IMR-90 (cell line): ENCODE data around the gene HYPK. TPM values are rescaled to one million over a fixed set of nuclear protein-coding genes. Genes with fewer than 3 reads are reported as not detected.

Source experiments
- ATAC-seq: fragments of 200-7000 bp; cut with Tn5 transposase; 2 replicates; pipeline ENCODE4 v1.9.1; 2020; ENCODE audit warnings: low read depth, mild to moderate bottlenecking, moderate library complexity
- BruUV-seq: library from RNA; stranded (reverse); fragments of 400-500 nt; replicated peaks from 2 replicates; lab custom pipeline; 2021; lab: Mats Ljungman, UMichigan
- CTCF ChIA-PET: fragments of 300-600 bp; formaldehyde crosslinking; extraction: SDS; loops from one replicate; lab custom pipeline; 2021; ENCODE audit warnings: antibody characterized with exemption; lab: Yijun Ruan, JAX
- POLR2A ChIA-PET: fragments of 300-600 bp; sonication (Branson Sonifier 250); formaldehyde crosslinking; loops from one replicate; lab custom pipeline; 2022; ENCODE audit warnings: antibody characterized with exemption; ENCODE audit not compliant: unreplicated experiment; lab: Charles Lee
- DNase-seq: peaks from one replicate; pipeline ENCODE4 v3.0.0; 2013
- H2AFZ ChIP-seq: replicated peaks from 2 replicates; pipeline ENCODE3; 2013; ENCODE audit warnings: low read length, mild to moderate bottlenecking; ENCODE audit not compliant: poor library complexity
- H2AK5ac ChIP-seq: 2 replicates; pipeline ENCODE4 v1.6.1; 2013; ENCODE audit warnings: low read depth, low read length, inconsistent platforms
- H2AK9ac ChIP-seq: replicated peaks from 2 replicates; pipeline ENCODE3; 2013; ENCODE audit warnings: mild to moderate bottlenecking, low read depth, low read length, moderate library complexity; ENCODE audit not compliant: poor library complexity
- H2BK120ac ChIP-seq: 2 replicates; pipeline ENCODE4 v1.6.1; 2013; ENCODE audit warnings: low read depth, low read length, inconsistent platforms
- H2BK15ac ChIP-seq: 3 replicates; pipeline ENCODE4 v1.6.1; 2013; ENCODE audit warnings: low read depth, low read length, inconsistent platforms
- H2BK20ac ChIP-seq: 2 replicates; pipeline ENCODE4 v1.6.1; 2013; ENCODE audit warnings: low read depth, mild to moderate bottlenecking, inconsistent platforms, low read length, moderate library complexity
- H2BK5ac ChIP-seq: 2 replicates; pipeline ENCODE4 v1.6.1; 2013; ENCODE audit warnings: mild to moderate bottlenecking, low read depth, low read length, inconsistent platforms; ENCODE audit not compliant: poor library complexity, severe bottlenecking
- H3K14ac ChIP-seq: replicated peaks from 2 replicates; pipeline ENCODE4 v1.6.1; 2013; ENCODE audit warnings: low read depth, low read length, inconsistent platforms
- H3K18ac ChIP-seq: 2 replicates; pipeline ENCODE4 v1.6.1; 2013; ENCODE audit warnings: low read depth, low read length, control low read depth
- H3K23ac ChIP-seq: 2 replicates; pipeline ENCODE4 v1.6.1; 2013; ENCODE audit warnings: low read depth, low read length, inconsistent platforms
- H3K27ac ChIP-seq: 2 replicates; pipeline ENCODE4 v1.5.1; 2013; ENCODE audit warnings: mild to moderate bottlenecking, control low read depth, low read length; ENCODE audit not compliant: insufficient read depth
- H3K27me3 ChIP-seq: 2 replicates; pipeline ENCODE4 v1.6.1; 2013; ENCODE audit warnings: low read length; ENCODE audit not compliant: control insufficient read depth, insufficient read depth
- H3K36me3 ChIP-seq: 2 replicates; pipeline ENCODE4 v1.6.1; 2013; ENCODE audit warnings: low read length, mixed read lengths; ENCODE audit not compliant: control insufficient read depth, insufficient read depth
- H3K4ac ChIP-seq: 2 replicates; pipeline ENCODE4 v1.6.1; 2013; ENCODE audit warnings: low read depth, low read length, inconsistent platforms
- H3K4me1 ChIP-seq: 2 replicates; pipeline ENCODE4 v1.6.1; 2013; ENCODE audit warnings: low read length, mixed read lengths; ENCODE audit not compliant: control insufficient read depth, insufficient read depth
- H3K4me2 ChIP-seq: 2 replicates; pipeline ENCODE4 v1.6.1; 2013; ENCODE audit warnings: low read depth, mild to moderate bottlenecking, control low read depth, low read length, moderate library complexity
- H3K4me3 ChIP-seq: 2 replicates; pipeline ENCODE4 v1.5.1; 2013; ENCODE audit warnings: low read depth, mild to moderate bottlenecking, control low read depth, low read length, moderate library complexity; ENCODE audit not compliant: insufficient read depth
- H3K56ac ChIP-seq: 2 replicates; pipeline ENCODE4 v1.6.1; 2013; ENCODE audit warnings: low read length, inconsistent platforms; ENCODE audit not compliant: insufficient read depth; ENCODE audit errors: extremely low read depth
- H3K79me1 ChIP-seq, 2 experiments: 2 replicates each; pipeline ENCODE4 v1.6.1; 2013; ENCODE audit warnings: low read length in 2 of 2, inconsistent platforms in 1 of 2, low read depth in 1 of 2
- H3K9ac ChIP-seq: 2 replicates; pipeline ENCODE4 v1.6.1; 2013; ENCODE audit warnings: low read depth, low read length, control low read depth
- H3K9me1 ChIP-seq: 2 replicates; pipeline ENCODE4 v1.6.1; 2013; ENCODE audit warnings: low read length, inconsistent platforms; ENCODE audit not compliant: insufficient read depth
- H3K9me3 ChIP-seq: 2 replicates; pipeline ENCODE4 v1.6.1; 2013; ENCODE audit warnings: low read length; ENCODE audit not compliant: control insufficient read depth, insufficient read depth
- H4K20me1 ChIP-seq: 2 replicates; pipeline ENCODE4 v1.6.1; 2013; ENCODE audit warnings: low read length, inconsistent platforms; ENCODE audit not compliant: insufficient read depth
- H4K5ac ChIP-seq: 2 replicates; pipeline ENCODE4 v1.6.1; 2013; ENCODE audit warnings: mild to moderate bottlenecking, low read depth, low read length, control low read depth
- H4K8ac ChIP-seq, 2 experiments: 2 replicates each; pipeline ENCODE4 v1.6.1; 2013; ENCODE audit warnings: low read depth in 2 of 2, low read length in 2 of 2, control low read depth in 1 of 2, inconsistent platforms in 1 of 2
- H4K91ac ChIP-seq: 2 replicates; pipeline ENCODE4 v1.6.1; 2013; ENCODE audit warnings: low read depth, low read length, inconsistent platforms; ENCODE audit not compliant: insufficient read depth
- BHLHE40 ChIP-seq: fragments of 150-350 bp; IDR thresholded peaks from 2 replicates; pipeline ENCODE4 v1.6.1; 2016; ENCODE audit warnings: mild to moderate bottlenecking, low read depth, low read length
- CEBPB ChIP-seq: IDR thresholded peaks from 2 replicates; pipeline ENCODE4 v1.6.1; 2012; ENCODE audit warnings: low read depth, low read length, improper control_type of control experiment
- CHD1 ChIP-seq: IDR thresholded peaks from 2 replicates; pipeline ENCODE4 v1.6.1; 2012; ENCODE audit warnings: low read depth, low read length, improper control_type of control experiment
- FOS ChIP-seq: fragments of 150-350 bp; IDR thresholded peaks from 2 replicates; pipeline ENCODE4 v1.6.1; 2016; ENCODE audit warnings: low read depth, low read length
- MAFK ChIP-seq: IDR thresholded peaks from 2 replicates; pipeline ENCODE4 v1.6.1; 2012; ENCODE audit warnings: low read depth, low read length, improper control_type of control experiment
- MAZ ChIP-seq: IDR thresholded peaks from 2 replicates; pipeline ENCODE4 v1.6.1; 2012; ENCODE audit warnings: low read depth, mild to moderate bottlenecking, low read length, improper control_type of control experiment, moderate library complexity, borderline replicate concordance
- MXI1 ChIP-seq: IDR thresholded peaks from 2 replicates; pipeline ENCODE4 v1.6.1; 2012; ENCODE audit warnings: low read depth, mild to moderate bottlenecking, low read length, moderate library complexity, borderline replicate concordance
- NFE2L2 ChIP-seq: fragments of 150-350 bp; IDR thresholded peaks from 2 replicates; pipeline ENCODE4 v1.6.1; 2016; ENCODE audit warnings: low read depth, mild to moderate bottlenecking, low read length
- POLR2A ChIP-seq: IDR thresholded peaks from 2 replicates; pipeline ENCODE4 v1.6.1; 2012; ENCODE audit warnings: mild to moderate bottlenecking, low read depth, low read length
- RAD21 ChIP-seq: IDR thresholded peaks from 2 replicates; pipeline ENCODE4 v1.6.1; 2012; ENCODE audit warnings: low read length, improper control_type of control experiment
- RCOR1 ChIP-seq: IDR thresholded peaks from 2 replicates; pipeline ENCODE4 v1.6.1; 2012; ENCODE audit warnings: mild to moderate bottlenecking, low read length, improper control_type of control experiment; ENCODE audit not compliant: insufficient replicate concordance
- SMC3 ChIP-seq: fragments of 150-350 bp; IDR thresholded peaks from 2 replicates; pipeline ENCODE4 v1.6.1; 2016; ENCODE audit warnings: low read depth, mild to moderate bottlenecking, antibody characterized with exemption, low read length, moderate library complexity
- whole genome bisulfite sequencing, 2 experiments: methylation state at CpG; one replicate each; pipeline versions ENCODE4 v1.1.5 to v1.1.7; 2013; ENCODE audit warnings: missing lambda C conversion rate in 2 of 2; ENCODE audit not compliant: insufficient read length in 1 of 2; ENCODE audit errors: extremely low coverage in 2 of 2; 5-methylcytosine and 5-hydroxymethylcytosine counted together
- dilution Hi-C: fragments of 300-500 bp; cut with HindIII; formaldehyde crosslinking; loops from one replicate; pipeline ENCODE4 v1.14.3; 2018; ENCODE audit warnings: low sequenced_read_pairs; ENCODE audit not compliant: unreplicated experiment
- in situ Hi-C: fragments of 300-500 bp; cut with MboI; formaldehyde crosslinking; loops from 3 replicates; pipeline ENCODE4 v1.14.3; 2019; ENCODE audit warnings: low sequenced_read_pairs, inconsistent platforms, mixed read lengths
- intact Hi-C: fragments of 100-400 bp; cut with micrococcal nuclease; formaldehyde crosslinking; loops from 2 replicates; pipeline ENCODE4 v1.10.0; 2022
- polyA plus RNA-seq, 3 experiments: library from polyadenylated mRNA; depleted of rRNA; stranded (reverse); fragments of >200 nt; gene quantifications; 2 replicates each; pipeline ENCODE4 v1.2.3, GENCODE V29; 2012; ENCODE audit warnings: low replicate concordance in 1 of 3
- total RNA-seq: library from RNA; depleted of rRNA; stranded (reverse); fragments of >200 nt; gene quantifications from 2 replicates; pipeline ENCODE4 v1.2.3, GENCODE V29; 2012
- TF ChIP-seq, protein P1 (sequence below): fragments of 150-350 bp; IDR thresholded peaks from 2 replicates; pipeline ENCODE4 v1.6.1; 2017; ENCODE audit warnings: mild to moderate bottlenecking, antibody characterized with exemption, low read length, low read depth
- TF ChIP-seq, protein P2 (sequence below): fragments of 150-350 bp; IDR thresholded peaks from 2 replicates; pipeline ENCODE4 v1.6.1; 2016; ENCODE audit warnings: low read depth, mild to moderate bottlenecking, low read length, moderate library complexity, borderline replicate concordance
- TF ChIP-seq, protein P3 (sequence below): conservative IDR thresholded peaks from 2 replicates; pipeline ENCODE4 v1.5.1; 2012; ENCODE audit warnings: mild to moderate bottlenecking, low read depth, low read length, improper control_type of control experiment

Gene HYPK
- total and polyA plus RNA-seq, 2 of the 4 experiments (the other 2 are of a cell fraction), result 1.4 to 9.1 TPM

DNA sequence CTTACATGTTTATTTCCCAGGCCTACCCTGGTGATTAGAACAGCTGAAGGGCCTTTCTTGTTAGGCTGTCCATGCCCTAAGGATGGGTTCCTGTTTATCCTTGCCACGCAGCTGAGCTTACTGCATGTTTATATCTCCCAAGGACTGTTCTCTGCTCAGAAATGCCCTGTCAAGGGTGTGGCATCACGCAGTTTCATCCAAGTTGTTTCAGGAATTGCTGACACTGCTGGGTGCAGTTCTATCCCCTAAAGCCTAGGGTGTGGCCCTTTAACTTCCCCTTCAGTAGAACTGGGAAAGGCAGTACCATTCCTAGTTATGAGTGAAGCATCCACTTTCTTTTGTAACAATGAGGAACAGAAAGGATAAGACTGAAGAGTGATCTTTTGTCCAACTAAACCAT lies 28.6 kb upstream of the HYPK start:
- POLR2A ChIA-PET, result no interaction called here
- no peak overlapping the region for H2AFZ ChIP-seq
- H3K27ac ChIP-seq, result no peak overlapping the region
- intact Hi-C loops (loop anchor here (10.0 kb wide), 1 partner anchor 257 kb away; the partner anchor contains the start of gene MAP1A), dilution Hi-C loops (no loop called here), in situ Hi-C loops (no loop called here)
- H2BK120ac ChIP-seq, result no peak overlapping the region
- H3K4me2 ChIP-seq, result no peak overlapping the region
- H3K4me3 ChIP-seq, result no peak overlapping the region
- no peak overlapping the region for H2BK20ac ChIP-seq
- no peak overlapping the region for H4K8ac ChIP-seq
- H3K18ac ChIP-seq, result no peak overlapping the region
- no peak overlapping the region for H2AK9ac ChIP-seq
- H3K4me1 ChIP-seq, result 0 out of 2 replicates have a peak, but pooled peaks cover 3% of the 10 kb centered on the region
- H4K91ac ChIP-seq, result no peak overlapping the region
- no peak overlapping the region for H2AK5ac ChIP-seq
- TF ChIP-seq MAFK (no peak), POLR2A (no peak), CEBPB (no peak), NFE2L2 (no peak), MAZ (no peak), SMC3 (no peak), FOS (no peak), CHD1 (no peak), BHLHE40 (no peak), RAD21 (no peak), RCOR1 (no peak), MXI1 (no peak)
- TF ChIP-seq, protein P1, sequence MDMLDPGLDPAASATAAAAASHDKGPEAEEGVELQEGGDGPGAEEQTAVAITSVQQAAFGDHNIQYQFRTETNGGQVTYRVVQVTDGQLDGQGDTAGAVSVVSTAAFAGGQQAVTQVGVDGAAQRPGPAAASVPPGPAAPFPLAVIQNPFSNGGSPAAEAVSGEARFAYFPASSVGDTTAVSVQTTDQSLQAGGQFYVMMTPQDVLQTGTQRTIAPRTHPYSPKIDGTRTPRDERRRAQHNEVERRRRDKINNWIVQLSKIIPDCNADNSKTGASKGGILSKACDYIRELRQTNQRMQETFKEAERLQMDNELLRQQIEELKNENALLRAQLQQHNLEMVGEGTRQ, result no peak
- TF ChIP-seq, protein P2, sequence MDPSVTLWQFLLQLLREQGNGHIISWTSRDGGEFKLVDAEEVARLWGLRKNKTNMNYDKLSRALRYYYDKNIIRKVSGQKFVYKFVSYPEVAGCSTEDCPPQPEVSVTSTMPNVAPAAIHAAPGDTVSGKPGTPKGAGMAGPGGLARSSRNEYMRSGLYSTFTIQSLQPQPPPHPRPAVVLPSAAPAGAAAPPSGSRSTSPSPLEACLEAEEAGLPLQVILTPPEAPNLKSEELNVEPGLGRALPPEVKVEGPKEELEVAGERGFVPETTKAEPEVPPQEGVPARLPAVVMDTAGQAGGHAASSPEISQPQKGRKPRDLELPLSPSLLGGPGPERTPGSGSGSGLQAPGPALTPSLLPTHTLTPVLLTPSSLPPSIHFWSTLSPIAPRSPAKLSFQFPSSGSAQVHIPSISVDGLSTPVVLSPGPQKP, result no peak
- TF ChIP-seq, protein P3, sequence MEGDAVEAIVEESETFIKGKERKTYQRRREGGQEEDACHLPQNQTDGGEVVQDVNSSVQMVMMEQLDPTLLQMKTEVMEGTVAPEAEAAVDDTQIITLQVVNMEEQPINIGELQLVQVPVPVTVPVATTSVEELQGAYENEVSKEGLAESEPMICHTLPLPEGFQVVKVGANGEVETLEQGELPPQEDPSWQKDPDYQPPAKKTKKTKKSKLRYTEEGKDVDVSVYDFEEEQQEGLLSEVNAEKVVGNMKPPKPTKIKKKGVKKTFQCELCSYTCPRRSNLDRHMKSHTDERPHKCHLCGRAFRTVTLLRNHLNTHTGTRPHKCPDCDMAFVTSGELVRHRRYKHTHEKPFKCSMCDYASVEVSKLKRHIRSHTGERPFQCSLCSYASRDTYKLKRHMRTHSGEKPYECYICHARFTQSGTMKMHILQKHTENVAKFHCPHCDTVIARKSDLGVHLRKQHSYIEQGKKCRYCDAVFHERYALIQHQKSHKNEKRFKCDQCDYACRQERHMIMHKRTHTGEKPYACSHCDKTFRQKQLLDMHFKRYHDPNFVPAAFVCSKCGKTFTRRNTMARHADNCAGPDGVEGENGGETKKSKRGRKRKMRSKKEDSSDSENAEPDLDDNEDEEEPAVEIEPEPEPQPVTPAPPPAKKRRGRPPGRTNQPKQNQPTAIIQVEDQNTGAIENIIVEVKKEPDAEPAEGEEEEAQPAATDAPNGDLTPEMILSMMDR, result no peak
- peaks cover 31% of the 10 kb centered on the region for H3K36me3 ChIP-seq
- 0 out of 2 replicates have a peak, but pooled peaks cover 4% of the 10 kb centered on the region for H3K9me1 ChIP-seq
- H3K27me3 ChIP-seq, result no peaks in the 10 kb centered on the region
- H3K56ac ChIP-seq, result no peak overlapping the region
- no peak overlapping the region for H2BK15ac ChIP-seq
- BruUV-seq, result no TSS peak
- H3K23ac ChIP-seq, result no peak overlapping the region
- H3K4ac ChIP-seq, result no peak overlapping the region
- no peak overlapping the region for H2BK5ac ChIP-seq
- ATAC-seq (no peak), DNase-seq (no peak)
- no peak overlapping the region for H3K14ac ChIP-seq
- WGBS, 2 experiments, result 100% methylated on average over 1 of the region's 2 CpGs; no CpG with 5 or more reads in 1 of the 2 experiments
- no peaks in the 10 kb centered on the region; the same call in none of the 2 replicates for H4K20me1 ChIP-seq
- H4K5ac ChIP-seq, result no peak overlapping the region
- no peak overlapping the region for H3K9ac ChIP-seq
- CTCF ChIA-PET, result no interaction called here
- H3K9me3 ChIP-seq, result no peaks in the 10 kb centered on the region
- H3K79me1 ChIP-seq, result peaks cover 10 to 16% of the 10 kb centered on the region in 2 experiments; a peak in 3 of 4 replicates
